NCI-H2081 treated with DMSO at 0.1 percent for 48 hours (cell line): Measurements from ENCODE around the gene CDH4.
"Not testable (repeated sequence)": the region's sequence is repeated elsewhere in the genome, so short reads cannot be mapped to it uniquely, and the experiment has no call there.

Experiments
- DNase-seq: peaks from one replicate; lab custom pipeline; 2025; lab: John Stamatoyannopoulos, UW

Gene CDH4

GRCh38 chr20:61963885-61964674 lies 712.0 kb downstream of the CDH4 start:
- DNase-seq, result no peak

GRCh38 chr20:61964675-61965605 lies 712.9 kb downstream of the CDH4 start:
- DNase-seq, result no peak

GRCh38 chr20:61965606-61966491 lies 713.8 kb downstream of the CDH4 start:
- no peak for DNase-seq

- no peak for DNase-seq
Observed at GRCh38 chr20:61966492-61967244, 714.6 kb downstream of the CDH4 start.

GRCh38 chr20:61967300-61967699 lies 715.2 kb downstream of the CDH4 start:
- DNase-seq, result no peak

GRCh38 chr20:61968036-61968810 lies 716.2 kb downstream of the CDH4 start:
- no peak for DNase-seq

GRCh38 chr20:61968932-61969331 lies 716.9 kb downstream of the CDH4 start:
- no peak for DNase-seq

- DNase-seq, result no peak
Observed at GRCh38 chr20:61969806-61970205, 717.7 kb downstream of the CDH4 start.

GRCh38 chr20:61970357-61970756 lies 718.3 kb downstream of the CDH4 start:
- DNase-seq, result no peak

GRCh38 chr20:61971595-61971994 lies 719.5 kb downstream of the CDH4 start:
- DNase-seq, result not testable (repeated sequence)

GRCh38 chr20:61972636-61973508 lies 720.8 kb downstream of the CDH4 start:
- no peak for DNase-seq

- DNase-seq, result no peak
Observed at GRCh38 chr20:61973515-61974356, 721.7 kb downstream of the CDH4 start.

GRCh38 chr20:61974357-61974665 lies 722.2 kb downstream of the CDH4 start:
- DNase-seq, result no peak

GRCh38 chr20:61975407-61976129 lies 723.5 kb downstream of the CDH4 start:
- DNase-seq, result no peak

- DNase-seq, result no peak
Observed at GRCh38 chr20:61976263-61976643, 724.2 kb downstream of the CDH4 start.

- DNase-seq, result no peak
Observed at GRCh38 chr20:61976644-61977418, 724.8 kb downstream of the CDH4 start.

GRCh38 chr20:61977419-61977786 lies 725.3 kb downstream of the CDH4 start:
- no peak for DNase-seq
